RWPE1 (cell line): ENCODE measurements around the gene CASQ1.

Source experiments
- CTCF ChIA-PET: fragments of 350-600 bp; sonication (Branson Sonifier 250); formaldehyde crosslinking; extraction: SDS; loops from one replicate; lab custom pipeline; 2021; lab: Yijun Ruan, JAX
- POLR2A ChIA-PET: fragments of 400-600 bp; formaldehyde crosslinking; extraction: SDS; loops from one replicate; lab custom pipeline; 2020; ENCODE audit warnings: antibody characterized with exemption; ENCODE audit not compliant: low non-redundant PET; lab: Yijun Ruan, JAX
- DNase-seq: peaks from one replicate; pipeline ENCODE4 v3.0.0; 2012; ENCODE audit warnings: low spot score
- H3K27ac ChIP-seq: fragments of 450-650 bp; 2 replicates; pipeline ENCODE4 v1.5.1; 2017
- CTCF ChIP-seq: fragments of 450-650 bp; conservative IDR thresholded peaks from 2 replicates; pipeline ENCODE4 v1.5.1; 2017; ENCODE audit warnings: low read depth, mild to moderate bottlenecking

The CASQ1 gene

GRCh38 chr1:160222546-160222945, 32.2 kb downstream of the CASQ1 start:
- no peak overlapping the region for H3K27ac ChIP-seq
- TF ChIP-seq CTCF = no peak
- no peak for DNase-seq
- POLR2A ChIA-PET = no interaction called here
- CTCF ChIA-PET = interaction anchor here (0.5 to 0.7 kb wide), 2 partner anchors 35 to 159 kb away, joined by 3 to 4 read pairs; no protein-coding TSS in a partner anchor

- CTCF ChIA-PET = interaction anchor here (0.6 kb wide), 1 partner anchor 14 kb away, joined by 6 read pairs; no protein-coding TSS in a partner anchor
Observed at GRCh38 chr1:160224606-160225005, 34.2 kb downstream of the CASQ1 start.

GRCh38 chr1:160225345-160225744, 35.0 kb downstream of the CASQ1 start:
- DNase-seq = no peak
- no peak overlapping the region for H3K27ac ChIP-seq
- TF ChIP-seq CTCF = no peak
- ChIA-PET CTCF (interaction anchor here (0.6 kb wide), 3 partner anchors 13 to 66 kb away, joined by 3 to 6 read pairs (median 6); no protein-coding TSS in a partner anchor), POLR2A (no interaction called here)

More at GRCh38 chr1:160224606-160225005, 34.2 kb downstream of the CASQ1 start:
- peak; percentile 36 for DNase-seq
- POLR2A ChIA-PET = no interaction called here
- TF ChIP-seq CTCF = no peak
- no peak overlapping the region for H3K27ac ChIP-seq

- DNase-seq = no peak
- ChIA-PET POLR2A (no interaction called here), CTCF (no interaction called here)
- no peak overlapping the region for H3K27ac ChIP-seq
- TF ChIP-seq CTCF = no peak
Observed at GRCh38 chr1:160226623-160227022, 36.2 kb downstream of the CASQ1 start.

- CTCF ChIA-PET = no interaction called here
- no peak for TF ChIP-seq CTCF
- no peak overlapping the region for H3K27ac ChIP-seq
- POLR2A ChIA-PET = no interaction called here
- no peak for DNase-seq
Observed at GRCh38 chr1:160227034-160227433, 36.7 kb downstream of the CASQ1 start.

GRCh38 chr1:160227561-160227960, 37.2 kb downstream of the CASQ1 start:
- TF ChIP-seq CTCF = no peak
- no peak for DNase-seq
- POLR2A ChIA-PET = no interaction called here
- no peak overlapping the region for H3K27ac ChIP-seq
- CTCF ChIA-PET = no interaction called here

GRCh38 chr1:160228431-160228830, 38.1 kb downstream of the CASQ1 start:
- POLR2A ChIA-PET = interaction anchor here (0.8 kb wide), 1 partner anchor 108 kb away, joined by 8 read pairs; no protein-coding TSS in a partner anchor
- no peak for DNase-seq
- CTCF ChIA-PET = interaction anchor here (0.7 kb wide), 1 partner anchor 30 kb away, joined by 4 read pairs; no protein-coding TSS in a partner anchor
- TF ChIP-seq CTCF = no peak
- no peak overlapping the region for H3K27ac ChIP-seq
